ENCODE measurements around the gene RASGRP3. TPM values are rescaled to one million over a fixed set of nuclear protein-coding genes. Genes with fewer than 3 reads are reported as not detected.

Gene RASGRP3
- total and polyA plus RNA-seq, 9 of the 15 experiments (the other 6 are each of a cell fraction or from before 2014, with no cell fraction given): 0.18 to 1.7 (median 1.2) TPM

GRCh38 chr2:33426666-33427231 is 49.7 kb upstream of the RASGRP3 start (continued):
- TF ChIP-seq, protein P1, sequence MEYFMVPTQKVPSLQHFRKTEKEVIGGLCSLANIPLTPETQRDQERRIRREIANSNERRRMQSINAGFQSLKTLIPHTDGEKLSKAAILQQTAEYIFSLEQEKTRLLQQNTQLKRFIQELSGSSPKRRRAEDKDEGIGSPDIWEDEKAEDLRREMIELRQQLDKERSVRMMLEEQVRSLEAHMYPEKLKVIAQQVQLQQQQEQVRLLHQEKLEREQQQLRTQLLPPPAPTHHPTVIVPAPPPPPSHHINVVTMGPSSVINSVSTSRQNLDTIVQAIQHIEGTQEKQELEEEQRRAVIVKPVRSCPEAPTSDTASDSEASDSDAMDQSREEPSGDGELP (CRISPR knock-in tag; IDR thresholded peaks at IDR 0.05; ENCODE audit: borderline replicate concordance): no peak
- TF ChIP-seq RFX1 (IDR thresholded peaks at IDR 0.05): no peak

- in situ Hi-C loops (cut with MboI) (no loop called here), intact Hi-C loops (cut with micrococcal nuclease) (no loop called here)
- 7% methylated on average over 3 of the region's 3 CpGs for WGBS (ENCODE audit: insufficient coverage, low coverage, missing lambda C conversion rate)
- Histone ChIP-seq H3K27ac (ENCODE audit: extremely low read depth, low read depth, low read length) (no peak overlapping the region), H3K9me3 (replicated peaks; ENCODE audit: control insufficient read depth, insufficient read depth, low read depth, low read length) (no peaks in the 10 kb centered on the region), H3K36me3 (ENCODE audit: control insufficient read depth, insufficient read depth, low read length) (no peaks in the 10 kb centered on the region), H4K20me1 (replicated peaks; ENCODE audit: control insufficient read depth, insufficient read depth, low read length) (no peaks in the 10 kb centered on the region), H3K79me2 (ENCODE audit: control insufficient read depth, insufficient read depth, low read length) (no peaks in the 10 kb centered on the region), H3K9ac (ENCODE audit: insufficient read depth in 1 of 2, low read depth in 2 of 2, low read length in 2 of 2) (no peak overlapping the region), H3K9me1 (ENCODE audit: control insufficient read depth, insufficient read depth, low read length) (no peaks in the 10 kb centered on the region), H3K4me3 (no peak overlapping the region), H2AFZ (ENCODE audit: low read depth, low read length) (peak overlapping the region; percentile 14; the same call in 1 of the 2 replicates), H3K4me1 (replicated peaks in 1 of 2; ENCODE audit: control insufficient read depth in 2 of 2, insufficient read depth in 2 of 2, low read length in 2 of 2) (peaks cover 0 to 3% of the 10 kb centered on the region in 2 experiments; a peak in 1 of 5 replicates), H3K4me2 (ENCODE audit: insufficient read depth, low read length) (no peak overlapping the region), H3K27me3 (ENCODE audit: control insufficient read depth in 2 of 2, insufficient read depth in 2 of 2, low read length in 2 of 2) (no peaks in the 10 kb centered on the region)
- BruUV-seq (replicated peaks): no TSS peak
- ChIA-PET CTCF (ENCODE audit: low intra/inter-chr PET ratio) (no interaction called here), POLR2A (no interaction called here)
- no peak for DNase-seq (ENCODE audit: extremely low read depth in 1 of 4, low spot score in 3 of 4)
- no peak for FAIRE-seq
- no peak for ATAC-seq
- TF ChIP-seq ZNF444 (CRISPR knock-in tag; IDR thresholded peaks at IDR 0.05) (no peak), THAP7 (CRISPR knock-in tag; IDR thresholded peaks at IDR 0.05) (no peak), POLR2B (IDR thresholded peaks at IDR 0.05; ENCODE audit: low read depth, partially characterized antibody) (no peak), RCOR1 (IDR thresholded peaks at IDR 0.05; ENCODE audit: borderline replicate concordance in 1 of 2, low read depth in 2 of 2, low read length in 2 of 2) (no peak), TCF15 (CRISPR knock-in tag; IDR thresholded peaks at IDR 0.05) (no peak), ZNF24 (IDR thresholded peaks at IDR 0.05) (no peak), CREB3 (tag; conservative IDR thresholded peaks at IDR 0.05; ENCODE audit: low read depth) (no peak), NR2C2 (CRISPR knock-in tag; IDR thresholded peaks at IDR 0.05) (no peak), NR2C2 (tag; IDR thresholded peaks at IDR 0.05) (no peak), ETV1 (tag; conservative IDR thresholded peaks at IDR 0.05; ENCODE audit: low read depth) (no peak)
- TF ChIP-seq, protein P2, sequence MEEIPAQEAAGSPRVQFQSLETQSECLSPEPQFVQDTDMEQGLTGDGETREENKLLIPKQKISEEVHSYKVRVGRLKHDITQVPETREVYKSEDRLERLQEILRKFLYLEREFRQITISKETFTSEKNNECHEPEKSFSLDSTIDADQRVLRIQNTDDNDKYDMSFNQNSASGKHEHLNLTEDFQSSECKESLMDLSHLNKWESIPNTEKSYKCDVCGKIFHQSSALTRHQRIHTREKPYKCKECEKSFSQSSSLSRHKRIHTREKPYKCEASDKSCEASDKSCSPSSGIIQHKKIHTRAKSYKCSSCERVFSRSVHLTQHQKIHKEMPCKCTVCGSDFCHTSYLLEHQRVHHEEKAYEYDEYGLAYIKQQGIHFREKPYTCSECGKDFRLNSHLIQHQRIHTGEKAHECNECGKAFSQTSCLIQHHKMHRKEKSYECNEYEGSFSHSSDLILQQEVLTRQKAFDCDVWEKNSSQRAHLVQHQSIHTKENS (CRISPR knock-in tag; IDR thresholded peaks at IDR 0.05): no peak
- TF ChIP-seq, protein P3, sequence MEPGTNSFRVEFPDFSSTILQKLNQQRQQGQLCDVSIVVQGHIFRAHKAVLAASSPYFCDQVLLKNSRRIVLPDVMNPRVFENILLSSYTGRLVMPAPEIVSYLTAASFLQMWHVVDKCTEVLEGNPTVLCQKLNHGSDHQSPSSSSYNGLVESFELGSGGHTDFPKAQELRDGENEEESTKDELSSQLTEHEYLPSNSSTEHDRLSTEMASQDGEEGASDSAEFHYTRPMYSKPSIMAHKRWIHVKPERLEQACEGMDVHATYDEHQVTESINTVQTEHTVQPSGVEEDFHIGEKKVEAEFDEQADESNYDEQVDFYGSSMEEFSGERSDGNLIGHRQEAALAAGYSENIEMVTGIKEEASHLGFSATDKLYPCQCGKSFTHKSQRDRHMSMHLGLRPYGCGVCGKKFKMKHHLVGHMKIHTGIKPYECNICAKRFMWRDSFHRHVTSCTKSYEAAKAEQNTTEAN (CRISPR knock-in tag; IDR thresholded peaks at IDR 0.05): no peak
These were observed 46.4 kb upstream of the RASGRP3 start for GRCh38 chr2:33430077-33430476.

Data from K562 (cell line).